ENCODE results near the gene CXorf49B.

DNA sequence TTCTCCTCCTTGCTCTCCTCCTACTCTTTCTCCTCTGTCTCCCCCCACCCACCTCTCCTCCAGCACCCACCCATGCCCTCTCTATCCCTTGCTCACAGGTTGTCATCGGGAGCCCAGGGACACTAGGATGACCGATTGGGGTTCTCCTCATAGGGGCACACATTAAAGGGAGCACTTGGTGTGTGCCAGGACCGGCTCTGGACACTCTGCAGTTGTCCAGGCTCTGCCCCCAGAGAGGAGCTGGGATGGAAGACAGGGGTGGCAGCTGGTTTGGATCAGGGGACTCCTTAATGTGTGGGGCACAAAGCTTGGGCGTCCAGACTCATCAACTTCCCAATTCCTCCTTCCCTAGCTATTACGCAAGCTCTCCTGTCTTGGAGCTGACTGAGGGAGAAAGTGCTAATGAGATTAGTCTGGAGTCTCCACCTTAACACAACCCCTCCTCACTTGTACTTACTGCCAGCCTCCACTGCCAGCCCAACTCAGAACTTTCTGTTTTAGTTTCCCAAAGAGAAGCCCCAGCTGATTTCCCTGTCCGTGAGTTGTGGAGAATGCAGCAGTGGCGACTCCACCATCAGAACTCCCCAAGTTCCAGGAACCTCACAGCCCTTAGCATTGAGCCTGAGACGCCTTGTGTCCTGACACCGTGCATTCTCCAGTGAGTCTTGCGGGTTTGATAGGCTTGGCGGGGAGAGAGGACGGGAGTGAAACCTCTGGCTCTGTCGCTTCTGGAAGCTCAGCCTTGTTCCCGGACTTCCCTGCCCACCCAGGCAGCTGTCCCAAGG, 52.2 kb downstream of the CXorf49B start:
- TF ChIP-seq GATA3 (IDR thresholded peaks at IDR 0.05; ENCODE audit: low read depth, low read length) (no peak), GATA2 (IDR thresholded peaks at IDR 0.05; ENCODE audit: low read depth, low read length) (no peak)

Data from SH-SY5Y (cell line).